Stomach (tissue), 4 donors: ENCODE data around the gene FAM161A.
"Not testable (repeated sequence)": the region's sequence is repeated elsewhere in the genome, so short reads cannot be mapped to it uniquely, and the experiment has no call there.

Experiments used
- POLR2A ChIP-seq, 4 donors: fragments of 450-650 bp; IDR thresholded peaks; one replicate each; pipeline ENCODE4 v1.6.1; 2016; ENCODE audit warnings: antibody characterized with exemption in 4 of 4, control low read depth in 2 of 4, mild to moderate bottlenecking in 1 of 4, moderate library complexity in 1 of 4
- POLR2AphosphoS5 ChIP-seq, 3 donors: sonication (generic); formaldehyde crosslinking; IDR thresholded peaks; one replicate each; pipeline ENCODE4 v1.6.1; 2016; ENCODE audit warnings: antibody characterized with exemption in 3 of 3
- TF ChIP-seq, protein P1 (sequence below), 7 experiments: fragments of 450-650 bp in 4 of 7; fragments of 200-600 bp in 3 of 7; sonication (generic) in 3 of 7; IDR thresholded peaks; one replicate each; pipeline ENCODE4 v1.5.1; 2016 to 2019; ENCODE audit warnings: antibody characterized with exemption in 7 of 7, control low read depth in 2 of 7, mild to moderate bottlenecking in 1 of 7

DNA sequence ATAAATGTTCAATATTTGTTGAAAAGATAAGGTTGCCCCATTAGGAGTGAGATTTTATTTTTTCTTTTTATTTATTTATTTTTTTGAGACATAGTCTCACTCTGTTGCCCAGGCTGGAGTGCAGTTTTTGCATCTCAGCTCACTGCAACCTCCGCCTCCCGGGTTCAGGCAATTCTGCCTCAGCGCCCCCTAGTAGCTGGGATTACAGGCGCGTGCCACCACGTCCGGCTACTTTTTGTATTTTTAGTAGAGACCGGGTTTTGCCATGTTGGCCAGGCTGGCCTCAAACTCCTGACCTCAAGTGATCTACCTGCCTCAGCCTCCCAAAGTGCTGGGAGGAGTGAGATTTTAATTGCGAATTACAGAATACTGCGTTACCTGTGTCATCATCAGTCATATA, 2.6 kb downstream of the FAM161A start:
- TF ChIP-seq, protein P1, sequence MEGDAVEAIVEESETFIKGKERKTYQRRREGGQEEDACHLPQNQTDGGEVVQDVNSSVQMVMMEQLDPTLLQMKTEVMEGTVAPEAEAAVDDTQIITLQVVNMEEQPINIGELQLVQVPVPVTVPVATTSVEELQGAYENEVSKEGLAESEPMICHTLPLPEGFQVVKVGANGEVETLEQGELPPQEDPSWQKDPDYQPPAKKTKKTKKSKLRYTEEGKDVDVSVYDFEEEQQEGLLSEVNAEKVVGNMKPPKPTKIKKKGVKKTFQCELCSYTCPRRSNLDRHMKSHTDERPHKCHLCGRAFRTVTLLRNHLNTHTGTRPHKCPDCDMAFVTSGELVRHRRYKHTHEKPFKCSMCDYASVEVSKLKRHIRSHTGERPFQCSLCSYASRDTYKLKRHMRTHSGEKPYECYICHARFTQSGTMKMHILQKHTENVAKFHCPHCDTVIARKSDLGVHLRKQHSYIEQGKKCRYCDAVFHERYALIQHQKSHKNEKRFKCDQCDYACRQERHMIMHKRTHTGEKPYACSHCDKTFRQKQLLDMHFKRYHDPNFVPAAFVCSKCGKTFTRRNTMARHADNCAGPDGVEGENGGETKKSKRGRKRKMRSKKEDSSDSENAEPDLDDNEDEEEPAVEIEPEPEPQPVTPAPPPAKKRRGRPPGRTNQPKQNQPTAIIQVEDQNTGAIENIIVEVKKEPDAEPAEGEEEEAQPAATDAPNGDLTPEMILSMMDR (IDR thresholded peaks at IDR 0.05), result not testable (repeated sequence)
- not testable (repeated sequence) for TF ChIP-seq POLR2A, POLR2AphosphoS5 (IDR thresholded peaks at IDR 0.05)
